Liver (tissue), 3 donors: Measurements from ENCODE around the gene BRD4.

ENCODE experiments used
- CTCF ChIP-seq: fragments of 150-350 bp; IDR thresholded peaks from 2 replicates; pipeline ENCODE4 v1.5.1; 2017; ENCODE audit warnings: improper control_type of control experiment, low read depth, low read length; ENCODE audit not compliant: missing input control
- EGR1 ChIP-seq, 2 donors: IDR thresholded peaks; 2 replicates each; pipeline ENCODE4 v1.6.1; 2016 to 2018; ENCODE audit warnings: antibody characterized with exemption in 2 of 2, low read depth in 2 of 2
- GABPA ChIP-seq, 2 donors: IDR thresholded peaks in 1 of 2; conservative IDR thresholded peaks in 1 of 2; 2 replicates each; pipeline ENCODE4 v1.6.1; 2016; ENCODE audit warnings: antibody characterized with exemption in 2 of 2, mild to moderate bottlenecking in 1 of 2, moderate library complexity in 1 of 2
- HNF4G ChIP-seq: IDR thresholded peaks from 2 replicates; pipeline ENCODE4 v1.6.1; 2016; ENCODE audit warnings: antibody characterized with exemption
- JUND ChIP-seq, 2 donors: IDR thresholded peaks; 2 replicates each; pipeline ENCODE4 v1.6.1; 2016; ENCODE audit warnings: antibody characterized with exemption in 2 of 2
- NR2F2 ChIP-seq: IDR thresholded peaks from 2 replicates; pipeline ENCODE4 v1.6.1; 2016; ENCODE audit warnings: antibody characterized with exemption
- REST ChIP-seq: IDR thresholded peaks from 2 replicates; pipeline ENCODE4 v1.6.1; 2016; ENCODE audit warnings: antibody characterized with exemption, mild to moderate bottlenecking
- SP1 ChIP-seq: IDR thresholded peaks from 2 replicates; pipeline ENCODE4 v1.6.1; 2018; ENCODE audit warnings: antibody characterized with exemption, mild to moderate bottlenecking
- TAF1 ChIP-seq: conservative IDR thresholded peaks from 2 replicates; pipeline ENCODE4 v1.6.1; 2016; ENCODE audit warnings: antibody characterized with exemption, mild to moderate bottlenecking
- YY1 ChIP-seq: IDR thresholded peaks from 2 replicates; pipeline ENCODE4 v1.6.1; 2016; ENCODE audit warnings: antibody characterized with exemption, mild to moderate bottlenecking
- TF ChIP-seq, protein P1 (sequence below): IDR thresholded peaks from 2 replicates; pipeline ENCODE4 v1.6.1; 2016; ENCODE audit warnings: antibody characterized with exemption
- TF ChIP-seq, protein P2 (sequence below): IDR thresholded peaks from 2 replicates; pipeline ENCODE4 v1.6.1; 2016; ENCODE audit warnings: antibody characterized with exemption
- TF ChIP-seq, protein P3 (sequence below): IDR thresholded peaks from 2 replicates; pipeline ENCODE4 v1.6.1; 2016; ENCODE audit warnings: antibody characterized with exemption
- donor health status: healthy.
- donor health status: healthy.

DNA sequence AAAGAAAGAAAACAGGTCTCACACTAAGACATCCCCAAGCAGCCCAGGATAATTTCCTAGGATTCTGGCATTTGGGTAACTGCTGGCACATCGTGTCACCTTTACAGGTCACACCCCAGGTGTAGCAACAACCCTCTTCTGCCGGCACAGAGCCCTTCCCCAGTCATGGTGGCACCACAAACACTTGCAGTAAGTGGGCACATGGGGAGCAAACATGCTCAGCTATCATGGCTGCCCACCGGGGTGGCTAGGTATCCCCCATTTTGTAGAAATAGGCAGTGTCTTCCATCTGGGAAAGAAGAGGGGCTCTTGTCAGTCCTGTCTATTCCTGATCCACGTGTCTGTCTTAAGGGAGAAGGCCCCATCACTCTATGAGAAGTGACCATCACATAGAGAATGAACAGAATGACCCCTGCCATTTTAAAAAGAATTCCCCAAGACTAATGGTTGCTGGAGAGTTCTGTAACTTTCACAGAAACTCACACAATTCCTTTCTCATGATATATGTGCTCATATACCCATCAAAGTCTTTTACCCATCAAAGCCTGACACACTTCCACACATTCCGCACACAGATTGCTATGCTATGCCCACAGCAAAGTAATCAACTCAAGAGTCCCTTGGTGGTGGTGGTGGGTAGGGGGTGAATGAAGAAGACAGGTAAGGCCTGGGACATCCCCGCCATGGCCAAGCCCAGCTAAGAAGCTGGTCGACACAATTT is 33.3 kb downstream of the BRD4 start:
- TF ChIP-seq CTCF (no peak), YY1 (no peak), JUND (IDR thresholded peaks at IDR 0.05) (no peak), REST (no peak), EGR1 (IDR thresholded peaks at IDR 0.05; ENCODE audit: low read depth in 2 of 2) (no peak), GABPA (IDR thresholded peaks at IDR 0.05 in 1 of 2, conservative IDR thresholded peaks at IDR 0.05 in 1 of 2) (no peak), HNF4G (no peak), NR2F2 (no peak), TAF1 (no peak), SP1 (no peak)
- TF ChIP-seq, protein P1, sequence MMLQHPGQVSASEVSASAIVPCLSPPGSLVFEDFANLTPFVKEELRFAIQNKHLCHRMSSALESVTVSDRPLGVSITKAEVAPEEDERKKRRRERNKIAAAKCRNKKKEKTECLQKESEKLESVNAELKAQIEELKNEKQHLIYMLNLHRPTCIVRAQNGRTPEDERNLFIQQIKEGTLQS = no peak
- TF ChIP-seq, protein P2, sequence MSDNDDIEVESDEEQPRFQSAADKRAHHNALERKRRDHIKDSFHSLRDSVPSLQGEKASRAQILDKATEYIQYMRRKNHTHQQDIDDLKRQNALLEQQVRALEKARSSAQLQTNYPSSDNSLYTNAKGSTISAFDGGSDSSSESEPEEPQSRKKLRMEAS = no peak
- TF ChIP-seq, protein P3, sequence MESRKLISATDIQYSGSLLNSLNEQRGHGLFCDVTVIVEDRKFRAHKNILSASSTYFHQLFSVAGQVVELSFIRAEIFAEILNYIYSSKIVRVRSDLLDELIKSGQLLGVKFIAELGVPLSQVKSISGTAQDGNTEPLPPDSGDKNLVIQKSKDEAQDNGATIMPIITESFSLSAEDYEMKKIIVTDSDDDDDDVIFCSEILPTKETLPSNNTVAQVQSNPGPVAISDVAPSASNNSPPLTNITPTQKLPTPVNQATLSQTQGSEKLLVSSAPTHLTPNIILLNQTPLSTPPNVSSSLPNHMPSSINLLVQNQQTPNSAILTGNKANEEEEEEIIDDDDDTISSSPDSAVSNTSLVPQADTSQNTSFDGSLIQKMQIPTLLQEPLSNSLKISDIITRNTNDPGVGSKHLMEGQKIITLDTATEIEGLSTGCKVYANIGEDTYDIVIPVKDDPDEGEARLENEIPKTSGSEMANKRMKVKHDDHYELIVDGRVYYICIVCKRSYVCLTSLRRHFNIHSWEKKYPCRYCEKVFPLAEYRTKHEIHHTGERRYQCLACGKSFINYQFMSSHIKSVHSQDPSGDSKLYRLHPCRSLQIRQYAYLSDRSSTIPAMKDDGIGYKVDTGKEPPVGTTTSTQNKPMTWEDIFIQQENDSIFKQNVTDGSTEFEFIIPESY = no peak
